Eye (tissue), 1 donor: ENCODE results near the gene SIDT1.

ENCODE experiments used
- DNase-seq: peaks from one replicate; pipeline ENCODE4 v3.0.0-alpha.2; 2015

SIDT1 gene

DNA sequence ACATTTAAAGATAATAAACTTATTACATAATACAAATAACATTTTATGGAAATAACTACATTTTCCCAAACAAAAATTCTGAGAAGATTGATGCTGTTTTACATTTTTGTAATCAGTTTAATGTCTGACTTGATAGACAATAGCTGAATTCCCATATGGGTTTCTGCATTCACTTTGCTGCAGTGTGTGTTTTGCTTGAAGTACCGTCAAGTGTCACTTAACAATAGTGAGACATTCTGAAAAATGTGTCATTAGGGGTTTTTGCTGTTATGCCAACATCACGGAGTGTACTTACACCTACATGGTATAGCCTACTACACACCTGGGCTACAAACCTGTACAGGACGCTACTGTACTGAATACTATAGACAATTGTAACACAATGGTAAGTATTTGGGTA, 106.6 kb downstream of the SIDT1 start:
- DNase-seq: no peak

DNA sequence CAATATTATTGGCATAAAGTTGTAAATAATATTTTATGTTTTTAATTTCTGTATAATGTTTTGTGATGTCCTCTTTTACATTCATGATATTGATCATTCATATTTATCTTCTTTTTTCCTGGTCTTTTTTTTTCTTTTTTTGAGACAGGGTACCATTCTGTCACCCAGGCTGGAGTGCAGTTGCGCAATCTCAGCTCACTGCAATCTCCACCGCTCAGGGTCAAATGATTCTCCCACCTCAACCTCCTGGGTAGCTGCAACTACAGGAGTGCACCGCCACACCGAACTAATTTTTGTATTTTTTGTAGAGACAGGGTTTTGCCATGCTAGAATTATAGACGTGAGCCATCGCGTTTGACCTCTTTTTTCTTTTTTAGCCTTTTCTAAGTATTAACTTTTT, 111.2 kb downstream of the SIDT1 start:
- DNase-seq: no peak

DNA sequence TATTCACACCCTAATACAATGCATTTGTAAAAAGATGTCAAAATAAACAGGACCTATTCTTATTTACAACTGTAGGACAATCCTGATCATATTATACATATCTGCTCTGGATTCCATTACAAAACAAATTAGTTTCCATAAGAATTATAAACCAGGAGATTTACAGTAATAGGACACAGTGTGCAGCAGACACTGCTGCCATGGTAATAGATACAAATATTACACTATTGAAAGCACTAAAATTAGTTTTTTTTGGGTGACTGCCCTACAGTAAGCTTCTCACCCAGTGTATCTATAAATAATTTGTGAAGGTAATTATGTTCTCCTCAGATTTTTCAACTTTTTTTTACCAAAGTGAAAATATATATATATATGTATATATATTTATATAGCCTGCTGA, 116.2 kb downstream of the SIDT1 start:
- no peak for DNase-seq

DNA sequence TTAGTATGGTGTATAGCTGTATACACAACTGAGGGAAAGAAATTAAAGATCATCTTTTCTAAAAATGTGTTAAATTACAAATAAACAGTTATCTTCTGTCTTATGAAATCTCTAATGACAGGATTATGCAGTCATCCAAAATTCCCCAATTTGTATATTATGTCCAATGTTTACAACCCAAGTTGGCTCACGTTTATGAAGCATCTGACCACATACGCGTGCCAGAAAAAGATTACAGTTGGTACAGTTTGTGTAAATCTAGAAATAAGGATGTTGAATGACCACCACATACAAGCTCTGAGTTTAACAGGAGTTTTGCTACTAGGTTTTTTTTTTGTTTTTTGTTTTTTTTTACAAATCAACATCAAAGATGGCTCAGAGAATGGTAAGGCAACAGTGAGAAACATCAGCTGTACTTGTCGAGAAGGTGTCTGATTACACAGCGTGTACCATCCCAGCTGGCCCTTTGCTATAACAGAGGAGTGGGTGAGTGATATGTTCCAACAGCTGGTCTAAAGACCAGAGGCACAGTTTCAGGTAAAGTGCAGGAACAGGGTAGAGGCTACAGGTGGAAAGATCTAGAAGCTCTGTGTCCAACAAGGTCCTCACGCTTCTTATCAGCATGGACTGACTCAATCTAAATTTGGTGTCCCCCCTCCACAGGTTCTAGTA, 117.0 kb downstream of the SIDT1 start:
- DNase-seq: no peak

DNA sequence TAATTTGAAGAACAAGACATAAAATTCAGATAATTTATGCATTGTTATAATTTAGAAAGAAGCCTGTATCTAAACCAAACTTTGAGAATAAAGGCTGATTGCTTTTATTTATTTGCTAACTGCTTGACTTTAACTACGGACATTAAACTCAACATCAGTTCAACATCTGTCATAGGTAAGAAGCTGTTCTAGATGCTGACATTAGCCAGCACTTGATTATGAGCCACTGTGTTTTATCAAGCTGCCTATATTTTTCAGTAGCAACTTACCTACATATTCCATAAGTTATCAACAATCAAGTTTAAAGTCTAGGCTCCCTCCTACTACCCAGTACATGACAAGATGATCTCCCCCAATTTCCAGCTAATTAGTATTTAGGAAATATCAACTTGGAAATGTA, 122.0 kb downstream of the SIDT1 start:
- no peak for DNase-seq

DNA sequence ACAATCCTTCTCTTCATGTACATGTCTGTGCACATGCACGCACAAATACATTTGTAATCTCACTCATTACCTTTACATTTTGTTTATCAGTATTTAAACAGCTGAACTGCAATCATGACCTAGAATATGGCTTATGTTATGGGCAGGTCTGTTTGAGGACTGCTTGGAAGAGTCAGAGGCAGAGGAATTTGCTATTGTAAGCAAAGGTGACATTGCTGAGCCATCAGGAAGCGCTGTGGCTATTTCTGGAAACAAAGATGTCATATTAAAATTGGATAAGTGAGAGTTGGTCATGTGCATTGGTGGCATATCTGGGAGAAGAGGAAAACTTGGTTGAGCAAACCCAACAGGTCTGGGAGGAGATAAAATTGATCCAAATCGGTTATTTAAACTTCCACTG, 122.5 kb downstream of the SIDT1 start:
- DNase-seq: no peak

DNA sequence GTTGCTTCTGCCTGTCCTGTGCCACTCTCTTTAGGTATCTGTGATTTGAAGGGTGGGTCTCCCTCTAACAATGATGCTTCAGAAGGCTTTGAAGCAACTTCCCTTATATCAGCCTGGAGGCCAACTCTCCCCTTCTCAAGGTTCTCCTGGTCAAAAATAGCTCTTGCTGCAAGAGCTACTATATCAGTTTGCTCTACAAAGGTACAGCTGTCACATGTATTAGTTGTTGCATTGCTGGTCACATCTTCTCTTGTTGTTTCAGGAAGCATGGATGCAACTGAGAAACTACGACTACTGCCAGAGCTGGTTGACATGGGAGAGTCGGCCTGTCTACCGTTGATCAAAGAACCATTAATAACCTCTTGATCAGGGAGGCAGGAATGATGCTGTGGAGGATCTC, 125.8 kb downstream of the SIDT1 start:
- no peak for DNase-seq

DNA sequence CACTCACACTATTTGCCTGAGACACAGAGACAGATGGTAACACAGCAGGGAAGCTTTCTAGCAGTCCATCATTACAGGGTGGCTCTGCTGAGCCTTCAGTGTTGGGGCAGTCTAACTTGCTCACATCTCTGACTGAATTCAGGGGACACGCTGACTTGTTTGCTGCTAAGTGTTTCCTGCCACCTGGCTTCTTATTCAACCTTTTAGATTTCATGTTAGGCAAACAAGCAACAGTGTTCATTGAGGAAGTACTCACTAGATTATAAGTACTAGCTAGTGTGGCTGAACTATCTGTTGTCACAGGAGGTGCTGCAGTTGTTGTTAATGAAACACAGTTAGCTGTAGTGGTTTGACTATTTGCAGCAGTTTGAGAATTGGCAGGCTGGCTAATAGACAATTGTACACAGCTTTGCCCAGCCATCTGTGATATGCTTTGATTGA, 126.8 kb downstream of the SIDT1 start:
- no peak for DNase-seq

DNA sequence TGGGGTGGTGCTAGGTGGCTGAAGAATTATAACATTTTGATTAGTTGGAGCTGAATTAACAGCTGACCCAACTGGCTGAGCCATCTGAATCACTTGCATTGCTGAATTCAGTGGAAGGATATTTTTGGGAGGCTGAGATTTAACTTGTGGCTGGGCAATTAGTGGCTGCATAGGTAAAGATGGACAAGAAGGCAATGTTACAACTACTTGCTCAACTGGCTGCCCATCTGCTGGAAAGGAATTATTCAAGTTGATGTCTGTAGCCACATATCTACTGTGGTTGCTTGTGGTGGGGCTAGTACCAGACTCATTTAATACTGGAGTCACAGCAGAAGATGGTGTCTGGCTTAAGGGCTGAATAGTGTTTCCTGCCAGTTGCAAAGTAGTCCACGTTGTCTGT, 127.6 kb downstream of the SIDT1 start:
- DNase-seq: no peak

DNA sequence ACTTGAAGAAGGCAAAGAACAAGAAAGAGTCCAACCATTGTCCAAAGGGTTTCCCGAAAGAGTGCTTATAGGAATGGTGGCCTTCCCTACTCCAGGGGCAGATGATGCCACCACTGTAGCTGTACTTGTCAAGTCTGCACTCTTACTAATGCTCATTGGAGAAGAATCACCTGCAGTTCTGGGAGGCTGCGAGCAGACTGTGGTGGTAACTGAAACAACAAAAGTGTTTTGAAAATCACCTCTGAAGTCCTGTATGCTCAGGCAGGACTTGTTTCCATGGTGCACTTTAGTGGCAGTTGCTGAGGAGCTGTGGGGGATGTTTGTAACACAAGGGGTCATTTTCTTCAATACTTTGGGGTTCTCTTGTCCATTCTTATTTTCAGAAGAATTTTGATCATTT, 128.1 kb downstream of the SIDT1 start:
- DNase-seq: no peak

DNA sequence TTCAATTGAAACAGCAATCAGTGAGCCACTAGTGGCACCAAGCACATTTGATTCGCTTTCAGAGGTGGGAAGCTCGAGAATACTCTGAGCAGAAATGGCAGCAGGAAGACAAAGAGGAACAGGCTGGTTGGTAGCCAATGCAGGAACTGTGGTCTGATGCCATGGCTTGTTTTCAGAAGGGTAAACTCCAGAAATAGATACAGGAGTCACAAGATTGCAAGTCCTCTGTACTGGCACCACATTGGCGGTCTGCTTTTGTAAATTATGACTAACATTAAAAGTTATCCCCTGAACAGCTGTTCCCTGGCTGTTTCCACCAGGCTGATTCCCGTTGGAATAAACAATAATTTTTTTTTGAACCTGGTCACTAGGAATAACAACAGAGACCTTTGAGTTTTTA, 128.5 kb downstream of the SIDT1 start:
- DNase-seq: no peak

DNA sequence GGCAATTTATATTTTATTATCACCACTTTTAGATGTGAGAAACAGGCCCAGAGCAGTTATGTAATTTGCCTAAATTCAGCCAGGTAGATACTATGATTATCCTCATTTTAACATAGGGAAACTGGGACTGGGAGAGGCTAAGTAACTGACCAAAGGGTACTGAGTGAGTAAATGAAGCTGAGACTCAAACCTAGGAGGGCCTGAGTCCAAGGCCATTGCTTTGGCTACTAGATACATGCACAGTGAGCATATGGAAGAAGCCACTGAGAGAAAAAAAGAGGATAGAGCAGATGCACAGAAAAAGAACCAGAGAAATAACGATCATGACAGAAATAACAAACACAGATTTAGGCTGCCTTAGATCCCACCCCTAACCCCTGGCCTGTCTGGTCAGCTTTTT, 130.5 kb downstream of the SIDT1 start:
- no peak for DNase-seq

DNA sequence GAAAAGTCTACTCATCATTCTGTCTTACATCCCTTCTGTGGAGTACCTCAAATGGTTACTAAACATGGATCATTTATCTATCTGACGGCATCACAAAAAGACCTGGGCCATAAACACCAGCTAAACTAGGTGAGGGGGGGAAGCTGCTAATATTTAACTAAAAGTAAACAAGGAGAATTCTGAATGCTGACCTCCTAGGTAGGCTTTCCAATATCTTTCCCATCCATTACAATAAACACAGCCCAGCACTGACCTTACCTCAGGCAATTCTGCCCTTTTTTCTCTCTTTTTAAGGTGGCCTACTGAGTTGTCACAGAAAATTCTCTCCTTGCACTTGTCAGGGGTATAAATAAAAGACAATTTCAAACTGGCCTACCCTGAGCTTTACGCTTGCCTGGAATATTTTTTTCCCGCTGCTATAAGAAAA, 131.0 kb downstream of the SIDT1 start:
- no peak for DNase-seq

DNA sequence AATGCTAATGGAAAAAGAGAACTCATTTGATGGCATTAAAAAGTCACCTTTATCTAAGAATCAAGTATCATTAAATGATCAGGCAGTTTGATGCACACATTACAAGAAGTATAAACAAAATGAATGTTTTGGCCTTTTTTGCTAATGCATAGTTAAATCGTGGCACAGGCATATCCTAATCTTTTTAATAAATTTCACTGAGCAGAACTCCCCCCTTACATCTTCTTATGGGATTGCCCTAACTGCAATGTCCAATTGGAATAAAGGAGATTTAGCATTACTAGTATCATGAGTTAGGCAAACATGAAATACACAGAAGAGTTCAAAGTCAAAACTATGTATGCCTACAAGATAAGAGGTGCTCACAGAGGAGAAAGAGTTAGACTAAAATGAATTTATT, 131.4 kb downstream of the SIDT1 start:
- DNase-seq: no peak

DNA sequence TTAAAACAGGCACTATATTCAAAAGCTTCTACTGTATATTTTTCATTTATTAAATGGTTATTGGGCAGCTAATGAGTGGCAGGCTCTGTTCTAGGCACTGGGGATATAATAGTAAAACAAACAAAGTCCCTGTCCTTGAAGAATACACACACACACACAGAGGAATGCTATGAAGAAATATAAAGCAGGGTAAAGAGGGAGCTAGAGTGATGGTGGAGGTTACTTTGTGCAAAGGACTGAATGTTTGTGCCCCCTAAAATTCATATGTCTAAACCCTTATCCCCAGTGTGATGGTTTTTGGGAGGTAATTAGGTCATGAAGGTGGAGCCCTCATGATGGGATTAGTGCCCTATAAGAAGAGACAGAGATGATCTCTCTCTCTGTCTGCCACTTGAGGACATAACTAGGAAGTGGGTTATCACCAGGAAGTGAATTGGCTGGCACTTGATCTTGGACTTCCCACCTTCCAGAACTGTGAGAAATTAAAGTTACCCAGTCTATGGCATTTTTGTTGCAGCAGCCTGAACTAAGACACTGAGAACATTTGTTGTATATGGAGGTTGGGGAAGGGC, 132.3 kb downstream of the SIDT1 start:
- no peak for DNase-seq

DNA sequence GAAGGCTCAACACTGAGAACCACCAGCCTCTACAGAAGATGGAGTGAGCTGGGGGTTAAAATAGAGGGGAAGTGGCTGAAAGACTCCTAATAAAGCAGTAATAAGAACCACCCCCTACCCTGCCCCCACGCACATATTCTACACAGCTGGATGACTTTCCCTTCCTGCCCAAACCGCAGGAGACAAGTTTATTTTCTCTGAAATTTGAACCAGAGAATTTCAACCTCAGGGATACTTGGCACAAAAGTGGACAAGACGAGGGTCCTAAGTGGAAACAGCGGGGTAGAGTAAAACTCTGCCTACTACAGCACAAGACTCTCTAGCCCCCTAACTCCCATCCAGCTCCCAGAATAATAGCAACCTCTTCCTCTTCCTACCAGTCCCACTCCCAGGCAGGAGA, 135.7 kb downstream of the SIDT1 start:
- peak; percentile 40 for DNase-seq

DNA sequence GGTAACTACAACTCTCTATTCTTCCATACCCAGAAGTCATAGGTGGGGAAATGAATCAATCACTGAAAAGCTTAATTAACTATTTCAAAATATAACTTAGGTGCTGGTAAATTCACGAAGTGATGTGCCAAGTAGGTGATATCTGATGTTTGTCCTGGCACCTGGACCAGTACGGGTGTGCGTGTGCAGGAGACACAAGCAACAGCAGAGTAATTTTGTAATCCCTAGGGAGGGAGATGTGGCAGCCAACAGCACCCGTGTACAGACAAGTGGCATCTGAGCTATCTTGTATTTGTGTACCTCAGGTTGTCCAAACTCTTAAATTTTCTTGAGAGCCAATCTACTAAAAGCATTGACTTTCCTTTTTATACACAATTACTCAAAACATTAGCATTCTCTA, 141.2 kb downstream of the SIDT1 start:
- DNase-seq: no peak

DNA sequence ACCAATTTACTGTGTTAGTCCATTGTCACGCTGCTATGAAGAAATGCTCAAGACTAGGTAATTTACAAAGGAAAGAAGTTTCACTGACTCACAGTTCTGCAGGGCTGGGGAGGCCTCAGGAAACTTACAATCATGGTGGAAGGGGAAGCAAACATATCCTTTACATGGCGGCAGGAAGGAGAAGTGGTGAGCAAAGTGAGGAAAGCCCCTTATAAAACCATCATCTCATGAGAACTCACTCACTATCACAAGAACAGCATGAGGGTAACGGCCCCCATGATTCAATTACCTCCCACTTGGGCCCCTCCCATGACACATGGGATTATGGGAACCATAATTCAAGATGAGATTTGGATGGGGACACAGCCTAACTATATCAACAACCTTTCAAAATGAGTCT, 143.9 kb downstream of the SIDT1 start:
- no peak for DNase-seq

DNA sequence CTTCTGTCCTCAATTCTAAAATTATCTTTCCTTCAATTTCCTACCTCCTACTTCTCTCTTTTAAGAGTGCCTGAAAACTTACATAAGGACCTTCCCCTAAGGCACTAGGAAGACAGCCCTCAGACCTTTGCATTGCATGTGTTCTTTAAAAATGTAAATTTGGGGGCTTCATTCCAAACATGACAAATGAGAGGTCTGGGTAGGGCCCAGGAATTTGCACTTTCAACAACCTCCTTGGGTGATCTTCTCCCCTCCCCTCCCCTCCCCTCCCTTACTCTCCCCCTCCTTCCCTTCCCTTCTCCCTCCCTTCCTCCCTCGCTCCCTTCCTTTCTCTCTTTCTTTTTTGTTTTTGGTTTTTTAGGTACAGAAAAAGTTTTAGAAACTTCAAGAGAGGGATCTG, 145.4 kb downstream of the SIDT1 start:
- DNase-seq: no peak

DNA sequence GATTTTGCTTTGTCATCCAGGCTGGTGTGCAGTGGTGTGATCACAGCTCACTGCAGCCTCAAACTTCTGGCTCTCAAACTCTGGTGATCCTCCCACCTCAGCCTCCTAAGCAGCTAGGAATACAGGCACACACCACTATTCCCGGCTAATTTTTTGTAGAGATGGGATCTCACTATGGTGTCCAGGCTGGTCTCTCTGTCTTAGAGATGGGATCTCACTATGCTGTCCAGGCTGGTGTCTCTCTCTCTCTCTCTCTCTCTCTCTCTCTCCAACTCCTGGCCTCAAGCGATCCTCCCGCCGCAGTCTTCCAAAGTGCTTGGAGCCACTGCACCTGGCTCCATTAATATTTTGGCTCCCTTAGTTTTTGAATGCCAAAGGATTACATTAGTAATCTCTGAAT, 146.4 kb downstream of the SIDT1 start:
- no peak for DNase-seq
